NCI-H2196 (cell line): ENCODE data around the gene TRAPPC2L.

Experiments
- DNase-seq: peaks from one replicate; lab custom pipeline; 2025; ENCODE audit not compliant: unreplicated experiment; lab: John Stamatoyannopoulos, UW

Gene TRAPPC2L

DNA sequence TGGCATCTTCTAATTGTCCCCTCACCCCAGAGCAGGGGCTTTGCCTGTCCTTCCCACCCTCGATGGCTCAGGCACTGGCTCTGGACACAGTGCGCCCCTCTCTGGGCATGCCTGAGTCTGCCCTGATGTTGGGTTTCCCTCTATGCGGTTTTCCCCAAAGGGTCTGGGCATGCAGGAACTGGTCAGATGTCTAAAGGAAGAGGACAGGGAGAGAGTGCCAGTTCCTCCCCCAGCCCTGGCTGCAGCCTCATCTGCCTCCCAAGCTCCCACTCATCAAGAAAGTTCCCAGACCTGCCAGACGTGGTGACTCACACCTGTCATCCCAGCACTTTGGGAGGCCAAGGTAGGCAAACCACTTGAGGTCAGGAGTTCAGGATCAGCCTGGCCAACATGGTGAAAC lies 50.8 kb downstream of the TRAPPC2L start:
- DNase-seq = no peak

DNA sequence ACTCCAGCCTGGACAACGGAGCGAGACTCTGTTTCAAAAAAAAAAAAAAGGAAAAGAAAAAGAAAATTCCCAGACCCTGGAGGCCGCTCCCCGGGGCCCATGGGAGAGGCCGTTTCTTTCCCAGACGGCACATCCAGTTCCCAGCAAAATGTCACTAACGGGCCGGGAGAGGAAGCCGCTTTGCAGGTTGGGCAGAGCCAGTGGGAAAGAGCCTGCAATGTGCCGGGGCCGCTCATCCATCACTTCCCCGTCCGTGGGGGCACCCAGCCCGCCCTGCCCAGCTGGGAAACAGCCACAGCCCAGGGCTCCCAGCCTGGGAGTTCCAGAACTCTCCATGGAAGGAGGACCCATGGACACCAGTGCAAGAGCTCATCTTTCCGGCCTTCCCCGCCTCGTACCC lies 51.4 kb downstream of the TRAPPC2L start:
- DNase-seq = no peak

DNA sequence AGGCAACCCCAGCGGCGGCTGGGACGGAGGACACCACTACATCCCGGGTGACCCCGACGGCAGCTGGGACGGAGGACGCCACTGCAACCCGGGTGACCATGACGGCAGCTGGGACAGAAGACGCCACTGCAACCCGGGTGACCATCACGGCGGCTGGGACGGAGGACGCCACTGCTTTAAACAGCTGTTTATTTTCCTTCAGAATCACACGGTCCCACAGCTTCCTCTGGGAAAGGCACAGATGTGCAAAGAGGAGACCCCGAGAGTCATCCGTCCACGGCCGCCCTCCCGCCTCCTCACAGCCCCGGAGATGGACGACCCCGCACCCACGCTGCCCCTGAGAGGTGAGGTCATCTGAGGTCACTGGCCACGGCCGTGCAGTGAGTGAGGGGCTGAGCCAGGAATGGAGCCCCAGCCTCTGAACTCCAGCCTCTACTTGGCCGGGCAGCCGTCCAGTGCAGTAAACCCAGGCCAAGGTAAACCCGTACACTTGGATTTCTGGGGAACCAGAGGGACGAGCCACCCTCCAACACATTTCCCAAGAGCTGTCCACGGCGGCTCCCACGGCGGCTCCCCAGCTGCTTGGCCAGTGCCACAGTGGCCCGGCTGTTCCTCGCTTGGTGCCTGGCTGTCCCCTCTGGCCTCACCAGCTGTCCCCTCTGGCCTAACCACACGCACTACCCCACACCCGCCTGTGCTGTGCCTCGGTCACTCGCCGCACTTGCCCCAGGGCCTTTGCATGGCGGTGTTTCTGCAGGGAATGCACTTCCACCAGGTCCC lies 52.7 kb downstream of the TRAPPC2L start:
- DNase-seq = no peak

DNA sequence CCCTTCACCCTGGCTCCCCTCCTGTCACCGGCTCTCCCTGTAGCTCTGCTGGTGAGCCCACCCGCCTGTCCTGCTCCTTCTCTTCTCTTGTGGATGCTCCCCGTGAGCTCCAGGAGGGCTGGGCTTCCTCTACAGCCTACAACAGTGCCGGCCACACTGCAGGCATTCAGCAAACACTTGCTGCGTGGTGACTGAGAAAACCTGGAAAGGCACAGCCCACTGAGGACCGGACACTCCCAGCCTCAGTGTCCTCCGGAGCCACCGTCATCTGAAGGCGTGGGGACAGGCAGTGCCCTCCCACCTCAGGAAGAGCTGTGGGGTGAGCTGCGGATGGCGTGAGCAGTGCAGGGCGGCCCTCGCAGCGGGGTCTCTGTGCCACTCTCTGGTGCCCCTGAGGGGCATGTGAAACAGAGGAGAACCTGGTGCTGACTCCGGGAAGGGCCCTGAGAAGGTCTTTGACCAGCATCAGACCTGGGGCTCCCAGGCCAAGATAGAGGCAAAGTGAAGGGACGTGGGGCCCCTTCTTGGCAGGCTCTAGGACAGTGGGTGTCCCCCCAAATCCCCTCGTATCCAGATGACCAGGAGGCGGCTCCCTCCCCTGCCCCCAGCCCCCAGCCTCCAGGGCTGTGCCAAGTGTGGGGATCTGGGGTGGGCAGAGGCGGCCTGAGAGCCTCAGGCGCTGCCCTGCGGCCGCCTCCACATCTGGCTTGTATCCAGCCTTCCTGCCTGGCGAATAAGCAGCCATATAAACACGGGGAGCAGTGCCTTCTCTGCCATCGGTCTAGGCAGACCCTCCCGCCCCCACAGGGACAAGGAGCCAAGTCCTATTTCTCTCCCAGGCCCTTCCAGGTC lies 53.6 kb downstream of the TRAPPC2L start:
- no peak for DNase-seq

DNA sequence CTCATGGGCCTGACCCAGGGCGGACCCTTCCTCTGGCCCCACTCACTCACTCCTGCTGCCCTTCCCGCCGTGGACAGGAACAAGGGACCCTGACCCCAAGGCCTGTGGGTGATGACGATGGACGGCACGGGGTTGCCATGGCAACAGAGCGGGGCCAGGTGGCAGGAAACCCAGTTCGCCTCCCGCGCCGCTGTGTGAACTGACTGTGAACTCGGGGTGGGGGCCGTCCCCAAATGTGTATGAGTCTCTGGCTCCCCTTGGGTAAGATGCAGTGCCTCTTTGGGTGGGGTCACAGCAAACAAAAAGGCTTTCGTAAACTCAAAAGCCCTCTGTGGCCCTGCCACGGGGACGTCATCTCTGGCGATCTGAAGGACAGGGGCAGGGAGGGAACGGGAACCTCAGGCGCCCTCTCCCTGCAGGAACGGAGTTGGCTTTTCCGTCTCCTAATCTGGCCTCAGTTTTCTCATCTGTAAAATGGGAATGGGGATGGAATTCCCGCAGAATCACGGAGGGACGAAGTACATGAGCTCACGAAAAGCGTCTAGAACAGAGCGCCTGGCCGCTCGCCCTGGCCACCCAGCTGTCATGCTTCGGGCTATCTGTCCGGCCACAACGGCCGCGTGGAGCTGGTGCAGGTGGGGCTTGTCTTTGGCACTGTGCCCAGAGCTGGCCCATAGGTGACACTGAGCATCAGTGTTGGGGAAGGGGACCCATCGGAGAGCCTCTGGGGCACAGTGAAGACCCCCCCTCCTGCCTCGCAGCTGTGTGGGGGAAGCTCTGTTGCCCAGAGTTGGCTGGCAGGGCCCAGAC lies 54.4 kb downstream of the TRAPPC2L start:
- no peak for DNase-seq

DNA sequence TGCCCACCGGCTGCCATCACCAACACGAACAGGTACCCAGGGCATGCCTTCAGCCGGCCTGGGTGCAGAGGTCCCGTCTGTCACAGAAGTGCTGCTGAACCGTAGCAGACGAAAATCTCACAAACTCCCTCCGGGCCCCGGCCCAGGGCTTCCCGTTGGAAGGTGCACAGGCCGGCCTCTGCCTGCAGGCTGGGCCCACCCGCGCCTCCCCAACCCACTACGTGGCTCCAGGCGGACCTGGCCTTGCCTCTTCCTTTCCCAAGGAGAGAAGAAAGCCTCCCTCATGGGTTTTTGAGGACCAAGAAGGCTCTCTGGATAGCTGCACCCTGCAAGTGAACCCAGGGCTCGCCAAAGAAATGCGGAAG lies 55.0 kb downstream of the TRAPPC2L start:
- DNase-seq = no peak
